B cell (primary cell): ENCODE measurements around the gene OR52H1. TPM values are rescaled to one million over a fixed set of nuclear protein-coding genes. Genes with fewer than 3 reads are reported as not detected.

ENCODE experiments used
- ATAC-seq: fragments of 200-7000 bp; cut with Tn5 transposase; one replicate; pipeline ENCODE4 v1.10.0; 2021; ENCODE audit warnings: low read depth, mild to moderate bottlenecking, moderate number of reproducible peaks, moderate library complexity
- CTCF ChIA-PET: fragments of 350-600 bp; sonication (Branson Sonifier 250); formaldehyde crosslinking; loops from one replicate; lab custom pipeline; 2021; ENCODE audit warnings: antibody characterized with exemption, inconsistent platforms; lab: Charles Lee
- POLR2A ChIA-PET: fragments of 350-600 bp; sonication (Branson Sonifier 250); formaldehyde crosslinking; loops from one replicate; lab custom pipeline; 2021; ENCODE audit warnings: antibody characterized with exemption; lab: Charles Lee
- DNase-seq: peaks from one replicate; pipeline ENCODE4 v3.0.0; 2013
- H2AFZ ChIP-seq: 2 replicates; pipeline ENCODE4 v1.6.1; 2012; ENCODE audit warnings: mild to moderate bottlenecking, low read depth, low read length; ENCODE audit not compliant: insufficient read depth, poor library complexity, severe bottlenecking
- H3K27ac ChIP-seq, 2 donors: 1 replicate in 1 of 2; 2 replicates in 1 of 2; pipeline ENCODE4 v1.5.1; 2012 to 2013; ENCODE audit warnings: low read length in 2 of 2, mild to moderate bottlenecking in 2 of 2, moderate library complexity in 1 of 2
- H3K27me3 ChIP-seq, 4 experiments: fragments of 200-600 bp in 1 of 4; sonication (generic) in 1 of 4; replicated peaks in 1 of 4; 1 replicate in 2 of 4; 2 replicates in 2 of 4; pipeline versions ENCODE4 v1.6.1 to v1.7.0; 2013 to 2016; ENCODE audit warnings: low read length in 3 of 4, mild to moderate bottlenecking in 2 of 4, mixed read lengths in 1 of 4, moderate library complexity in 1 of 4; ENCODE audit not compliant: insufficient read depth in 4 of 4, control insufficient read depth in 3 of 4; ENCODE audit errors: control extremely low read depth in 1 of 4
- H3K36me3 ChIP-seq, 2 experiments: replicated peaks in 1 of 2; 1 replicate in 1 of 2; 2 replicates in 1 of 2; pipeline versions ENCODE4 v1.6.1 to v1.7.1; 2013; ENCODE audit warnings: low read length in 1 of 2; ENCODE audit not compliant: insufficient read depth in 2 of 2, control insufficient read depth in 1 of 2; ENCODE audit errors: control extremely low read depth in 1 of 2, extremely low read depth in 1 of 2
- H3K4me1 ChIP-seq, 2 donors: fragments of 200-600 bp in 1 of 2; sonication (generic) in 1 of 2; 1 replicate in 1 of 2; 2 replicates in 1 of 2; pipeline versions ENCODE4 v1.5.1 to v1.6.1; 2013 to 2017; ENCODE audit warnings: low read length in 2 of 2; ENCODE audit not compliant: control insufficient read depth in 2 of 2, insufficient read depth in 2 of 2
- H3K4me2 ChIP-seq: replicated peaks from 2 replicates; pipeline ENCODE3; 2012; ENCODE audit warnings: mild to moderate bottlenecking, low read depth, low read length; ENCODE audit not compliant: poor library complexity, severe bottlenecking
- H3K4me3 ChIP-seq, 5 experiments: fragments of 200-600 bp in 1 of 5; sonication (generic) in 1 of 5; 1 replicate in 3 of 5; 2 replicates in 2 of 5; pipeline versions ENCODE4 v1.5.1 to v1.7.0; 2011 to 2016; ENCODE audit warnings: low read length in 4 of 5, mild to moderate bottlenecking in 4 of 5, low read depth in 2 of 5, control low read depth in 1 of 5, moderate library complexity in 1 of 5; ENCODE audit not compliant: insufficient read depth in 1 of 5; ENCODE audit errors: control extremely low read depth in 1 of 5, extremely low read depth in 1 of 5
- H3K79me2 ChIP-seq: fragments of 200-600 bp; sonication (generic); one replicate; pipeline ENCODE4 v1.6.0; 2016; ENCODE audit warnings: low read length; ENCODE audit not compliant: control insufficient read depth, insufficient read depth
- H3K9ac ChIP-seq: fragments of 200-600 bp; sonication (generic); 2 replicates; pipeline ENCODE4 v1.6.1; 2017; ENCODE audit warnings: mild to moderate bottlenecking, low read length, moderate library complexity
- H3K9me3 ChIP-seq, 3 donors: one replicate each; pipeline versions ENCODE4 v1.6.1 to v1.7.1; 2013; ENCODE audit warnings: low read length in 2 of 3; ENCODE audit not compliant: control insufficient read depth in 2 of 3, insufficient read depth in 1 of 3; ENCODE audit errors: control extremely low read depth in 1 of 3
- H4K20me1 ChIP-seq: 2 replicates; pipeline ENCODE4 v1.6.0; 2012; ENCODE audit warnings: mild to moderate bottlenecking, low read length; ENCODE audit not compliant: insufficient read depth, control insufficient read depth, poor library complexity, severe bottlenecking
- H3K27ac Mint-ChIP-seq: one replicate; pipeline ENCODE4 v1.8.0; 2021; ENCODE audit warnings: mixed read lengths
- H3K27me3 Mint-ChIP-seq: one replicate; pipeline ENCODE4 v1.8.0; 2021; ENCODE audit warnings: mixed read lengths
- H3K4me1 Mint-ChIP-seq: one replicate; pipeline ENCODE4 v1.8.0; 2021; ENCODE audit warnings: mixed read lengths
- H3K4me3 Mint-ChIP-seq: one replicate; pipeline ENCODE4 v1.8.0; 2021; ENCODE audit warnings: mixed read lengths
- H3K9me3 Mint-ChIP-seq: one replicate; pipeline ENCODE4 v1.8.0; 2022; ENCODE audit warnings: mixed read lengths; ENCODE audit not compliant: insufficient read depth
- EZH2 ChIP-seq: IDR thresholded peaks from 2 replicates; pipeline ENCODE4 v1.6.1; 2012; ENCODE audit warnings: borderline replicate concordance, low read depth, mild to moderate bottlenecking, moderate library complexity, low read length; ENCODE audit not compliant: insufficient read depth, poor library complexity, severe bottlenecking
- WGBS: methylation state at CpG from one replicate; pipeline ENCODE4 v1.1.5; 2013; ENCODE audit warnings: missing lambda C conversion rate; ENCODE audit not compliant: insufficient coverage; 5-methylcytosine and 5-hydroxymethylcytosine counted together
- intact Hi-C: fragments of 100-400 bp; cut with micrococcal nuclease; formaldehyde crosslinking; loops from one replicate; pipeline ENCODE4 v1.10.0; 2022
- polyA plus RNA-seq: library from polyadenylated mRNA; depleted of rRNA; stranded (reverse); fragments of >200 nt; gene quantifications from 2 replicates; pipeline ENCODE4 v1.2.3, GENCODE V29; 2012
- total RNA-seq, 2 donors: library from RNA; stranded (reverse); fragments of 120-200 nt in 1 of 2; gene quantifications; 1 replicate in 1 of 2; 2 replicates in 1 of 2; pipeline versions ENCODE4 v1.2.3 to v1.2.4, GENCODE V29; 2013 to 2022
- TF ChIP-seq, protein P1 (sequence below): fragments of 200-600 bp; IDR thresholded peaks from one replicate; pipeline ENCODE4 v1.8.0; 2022; ENCODE audit warnings: antibody characterized with exemption, mild to moderate bottlenecking

OR52H1 gene
- total and polyA plus RNA-seq, 2 donors (not counting 1 experiment from before 2014, with no cell fraction given) = 0.15 to 0.37 TPM

DNA sequence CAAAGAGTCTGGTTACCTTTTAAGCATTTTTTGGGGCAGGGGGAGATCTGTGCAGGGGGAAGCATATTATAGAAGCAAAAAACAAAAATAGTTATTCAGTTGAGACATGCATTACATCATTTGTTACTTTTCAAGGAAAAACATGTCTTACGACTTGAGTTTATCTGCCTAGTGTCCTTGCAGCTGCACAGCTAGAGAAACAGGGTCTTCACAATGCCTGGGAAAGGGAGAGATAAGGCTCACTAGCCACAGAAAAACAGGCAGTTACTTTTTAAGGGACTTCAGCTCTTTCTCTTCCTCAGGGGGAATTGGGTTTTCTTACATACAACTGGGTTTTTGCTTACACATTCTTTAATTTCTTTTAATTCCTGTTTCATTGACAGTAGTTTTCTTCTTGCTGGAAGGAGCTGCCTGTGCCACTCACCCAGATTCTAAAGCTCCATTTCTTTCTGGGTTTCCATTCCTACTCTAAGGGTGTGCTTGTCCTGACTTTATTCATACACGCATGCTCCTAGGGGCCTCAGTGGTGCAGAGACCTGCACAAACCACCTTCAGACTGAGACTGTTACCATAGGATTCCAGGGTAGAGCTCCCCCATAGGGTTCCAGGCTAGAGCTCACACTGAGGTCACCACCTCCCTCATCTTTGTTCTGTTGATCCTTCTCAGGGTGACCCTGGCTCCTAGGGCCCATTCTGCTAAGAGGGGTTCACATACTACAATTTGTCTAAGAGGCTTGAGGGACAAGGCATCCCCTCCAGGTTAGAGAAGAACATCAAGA lies 17.1 kb downstream of the OR52H1 start:
- no peak for TF ChIP-seq EZH2
- TF ChIP-seq, protein P1, sequence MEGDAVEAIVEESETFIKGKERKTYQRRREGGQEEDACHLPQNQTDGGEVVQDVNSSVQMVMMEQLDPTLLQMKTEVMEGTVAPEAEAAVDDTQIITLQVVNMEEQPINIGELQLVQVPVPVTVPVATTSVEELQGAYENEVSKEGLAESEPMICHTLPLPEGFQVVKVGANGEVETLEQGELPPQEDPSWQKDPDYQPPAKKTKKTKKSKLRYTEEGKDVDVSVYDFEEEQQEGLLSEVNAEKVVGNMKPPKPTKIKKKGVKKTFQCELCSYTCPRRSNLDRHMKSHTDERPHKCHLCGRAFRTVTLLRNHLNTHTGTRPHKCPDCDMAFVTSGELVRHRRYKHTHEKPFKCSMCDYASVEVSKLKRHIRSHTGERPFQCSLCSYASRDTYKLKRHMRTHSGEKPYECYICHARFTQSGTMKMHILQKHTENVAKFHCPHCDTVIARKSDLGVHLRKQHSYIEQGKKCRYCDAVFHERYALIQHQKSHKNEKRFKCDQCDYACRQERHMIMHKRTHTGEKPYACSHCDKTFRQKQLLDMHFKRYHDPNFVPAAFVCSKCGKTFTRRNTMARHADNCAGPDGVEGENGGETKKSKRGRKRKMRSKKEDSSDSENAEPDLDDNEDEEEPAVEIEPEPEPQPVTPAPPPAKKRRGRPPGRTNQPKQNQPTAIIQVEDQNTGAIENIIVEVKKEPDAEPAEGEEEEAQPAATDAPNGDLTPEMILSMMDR = no peak
- H3K36me3 ChIP-seq = no peaks in the 10 kb centered on the region
- no peak overlapping the region for H3K4me3 Mint-ChIP-seq
- intact Hi-C loops = no loop called here
- DNase-seq (no peak), ATAC-seq (no peak)
- H3K4me2 ChIP-seq = no peak overlapping the region
- H3K27ac ChIP-seq = no peak overlapping the region
- H3K4me1 Mint-ChIP-seq = no peaks in the 10 kb centered on the region
- no peaks in the 10 kb centered on the region for H3K4me1 ChIP-seq
- H3K79me2 ChIP-seq = no peaks in the 10 kb centered on the region
- peaks cover 3% of the 10 kb centered on the region for H3K27me3 Mint-ChIP-seq
- no peak overlapping the region for H3K27ac Mint-ChIP-seq
- no peaks in the 10 kb centered on the region for H3K27me3 ChIP-seq
- no peaks in the 10 kb centered on the region for H4K20me1 ChIP-seq
- no peaks in the 10 kb centered on the region for H3K9me3 ChIP-seq
- H3K9me3 Mint-ChIP-seq = no peaks in the 10 kb centered on the region
- no peak overlapping the region for H3K9ac ChIP-seq
- POLR2A ChIA-PET = no interaction called here
- CTCF ChIA-PET = no interaction called here
- H3K4me3 ChIP-seq = no peak overlapping the region
- WGBS = 100% methylated on average over 2 of the region's 2 CpGs
- no peak overlapping the region for H2AFZ ChIP-seq

DNA sequence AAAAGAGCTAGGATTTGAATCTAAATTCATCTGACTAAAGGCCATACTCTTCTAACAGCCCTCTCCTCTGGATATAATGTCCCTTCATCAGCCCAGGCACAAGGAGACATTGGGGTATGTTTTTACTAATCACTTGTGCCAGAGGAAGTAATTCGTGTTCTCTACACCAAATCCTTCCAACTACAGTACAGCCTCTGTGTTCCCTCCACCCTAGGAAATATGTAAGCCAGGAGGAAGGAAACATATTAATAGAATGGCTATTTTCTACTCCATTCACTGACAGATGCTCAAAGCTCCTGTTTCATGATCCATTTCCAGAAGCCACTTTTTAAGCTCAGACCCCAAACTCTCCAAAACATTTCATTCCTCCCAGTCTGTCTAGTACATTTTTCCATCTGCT lies 19.8 kb downstream of the OR52H1 start:
- no peak for TF ChIP-seq EZH2
- TF ChIP-seq, protein P1 = no peak
- H3K4me3 ChIP-seq = no peak overlapping the region
- no peaks in the 10 kb centered on the region for H3K79me2 ChIP-seq
- H3K4me2 ChIP-seq = no peak overlapping the region
- intact Hi-C loops = no loop called here
- Mint-ChIP-seq H3K4me1 (no peaks in the 10 kb centered on the region), H3K27me3 (no peaks in the 10 kb centered on the region), H3K4me3 (no peak overlapping the region), H3K27ac (no peak overlapping the region), H3K9me3 (no peaks in the 10 kb centered on the region)
- POLR2A ChIA-PET = no interaction called here
- no peak for DNase-seq
- H3K4me1 ChIP-seq = no peaks in the 10 kb centered on the region
- H2AFZ ChIP-seq = no peak overlapping the region
- no peaks in the 10 kb centered on the region for H3K27me3 ChIP-seq
- no peak for ATAC-seq
- H3K27ac ChIP-seq = no peak overlapping the region
- no CpG with 5 or more reads among the region's 1 CpG for WGBS
- no peaks in the 10 kb centered on the region for H3K36me3 ChIP-seq
- no peaks in the 10 kb centered on the region for H3K9me3 ChIP-seq
- CTCF ChIA-PET = no interaction called here
- H4K20me1 ChIP-seq = no peaks in the 10 kb centered on the region
- no peak overlapping the region for H3K9ac ChIP-seq
